PC-9 (cell line): Measurements from ENCODE around the gene C15orf40. TPM values are rescaled to one million over a fixed set of nuclear protein-coding genes. Genes with fewer than 3 reads are reported as not detected.

Experiments
- BruUV-seq: library from RNA; stranded (reverse); fragments of 400-500 nt; replicated peaks from 2 replicates; lab custom pipeline; 2021; lab: Mats Ljungman, UMichigan
- CTCF ChIA-PET: fragments of 300-600 bp; sonication (Branson Sonifier 250); formaldehyde crosslinking; loops from one replicate; lab custom pipeline; 2022; ENCODE audit warnings: antibody characterized with exemption; lab: Charles Lee
- POLR2A ChIA-PET: fragments of 300-600 bp; sonication (Branson Sonifier 250); formaldehyde crosslinking; loops from one replicate; lab custom pipeline; 2022; ENCODE audit warnings: antibody characterized with exemption; ENCODE audit not compliant: unreplicated experiment; lab: Charles Lee
- DNase-seq, 2 experiments: peaks; one replicate each; pipeline versions ENCODE4 v3.0.0 to v3.0.0-alpha.2; 2015 to 2022; ENCODE audit warnings: mixed read lengths in 1 of 2
- H2AFZ ChIP-seq: fragments of 200-600 bp; sonication (generic); 2 replicates; pipeline ENCODE4 v1.8.1; 2017; ENCODE audit warnings: antibody characterized with exemption
- H3F3A ChIP-seq: fragments of 200-600 bp; sonication (generic); 2 replicates; pipeline ENCODE4 v1.8.1; 2017; ENCODE audit warnings: antibody characterized with exemption, mild to moderate bottlenecking, low read depth; ENCODE audit not compliant: insufficient read depth
- H3K27ac ChIP-seq: fragments of 200-600 bp; sonication (generic); 2 replicates; pipeline ENCODE4 v1.6.1; 2016; ENCODE audit warnings: mixed run types
- H3K27me3 ChIP-seq: fragments of 200-600 bp; sonication (generic); 2 replicates; pipeline ENCODE4 v1.6.1; 2016; ENCODE audit warnings: low read depth, mixed run types; ENCODE audit not compliant: insufficient read depth
- H3K36me3 ChIP-seq: fragments of 200-600 bp; sonication (generic); 2 replicates; pipeline ENCODE4 v1.6.1; 2016; ENCODE audit warnings: low read depth, mixed run types
- H3K4me1 ChIP-seq: fragments of 200-600 bp; sonication (generic); replicated peaks from 2 replicates; pipeline ENCODE4 v1.6.1; 2016; ENCODE audit warnings: mixed run types; ENCODE audit not compliant: insufficient read depth
- H3K4me2 ChIP-seq: fragments of 200-600 bp; sonication (generic); 2 replicates; pipeline ENCODE4 v1.6.1; 2017; ENCODE audit warnings: mixed run types
- H3K4me3 ChIP-seq: fragments of 200-600 bp; sonication (generic); 2 replicates; pipeline ENCODE4 v1.6.1; 2016; ENCODE audit warnings: mixed run types
- H3K79me2 ChIP-seq: fragments of 200-600 bp; sonication (generic); 2 replicates; pipeline ENCODE4 v1.6.1; 2017; ENCODE audit warnings: low read depth, mixed run types
- H3K9me2 ChIP-seq: fragments of 200-600 bp; sonication (generic); 2 replicates; pipeline ENCODE4 v1.8.1; 2017; ENCODE audit warnings: mild to moderate bottlenecking; ENCODE audit not compliant: insufficient read depth
- H3K9me3 ChIP-seq: fragments of 200-600 bp; sonication (generic); 2 replicates; pipeline ENCODE4 v1.8.1; 2016; ENCODE audit warnings: low read depth; ENCODE audit not compliant: insufficient read depth
- H4K20me1 ChIP-seq: fragments of 200-600 bp; sonication (generic); 2 replicates; pipeline ENCODE4 v1.8.1; 2017; ENCODE audit not compliant: insufficient read depth
- EZH2 ChIP-seq: fragments of 200-600 bp; sonication (generic); IDR thresholded peaks from 2 replicates; pipeline ENCODE4 v1.8.0; 2017; ENCODE audit warnings: antibody characterized with exemption, low read depth
- intact Hi-C: fragments of 100-400 bp; cut with micrococcal nuclease; formaldehyde crosslinking; loops from one replicate; pipeline ENCODE4 v1.10.0; 2022; ENCODE audit not compliant: unreplicated experiment
- total RNA-seq: library from RNA; stranded (reverse); gene quantifications from 2 replicates; pipeline ENCODE4 v1.2.3, GENCODE V29; 2021
- TF ChIP-seq, protein P1 (sequence below): fragments of 200-600 bp; sonication (generic); conservative IDR thresholded peaks from 2 replicates; pipeline ENCODE4 v1.6.1; 2017; ENCODE audit warnings: mixed run types, antibody characterized with exemption, mild to moderate bottlenecking, moderate library complexity

The C15orf40 gene
- total RNA-seq, 1 experiment from 2014 or later, result 21.2 TPM

DNA sequence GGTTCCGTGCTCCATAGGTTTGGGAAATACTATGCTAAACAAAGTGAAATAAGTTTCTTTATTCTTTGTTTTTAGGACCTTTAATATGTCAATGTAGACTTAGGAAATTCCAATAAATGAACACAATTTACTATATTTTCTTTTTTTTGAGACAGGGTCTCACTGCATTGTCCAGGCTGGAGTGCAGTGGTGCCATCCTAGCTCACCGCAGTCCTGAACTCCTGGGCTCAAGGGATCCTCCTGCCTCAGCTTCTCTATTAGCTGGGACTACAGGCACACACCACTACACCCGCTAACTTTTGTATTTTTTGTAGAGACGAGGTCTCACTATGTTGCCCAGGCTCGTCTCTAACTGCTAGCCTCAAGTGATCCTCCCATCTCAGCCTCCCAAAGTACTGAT lies 46.5 kb downstream of the C15orf40 start:
- POLR2A ChIA-PET, result no interaction called here

GRCh38 chr15:82963471-82964341 lies 47.7 kb downstream of the C15orf40 start:
- ChIA-PET POLR2A (no interaction called here), CTCF (no interaction called here)
- DNase-seq, result no peak
- H3F3A ChIP-seq, result no peaks in the 10 kb centered on the region
- H3K36me3 ChIP-seq, result no peaks in the 10 kb centered on the region
- H3K9me2 ChIP-seq, result no peaks in the 10 kb centered on the region
- no peak overlapping the region for H3K27ac ChIP-seq
- no peaks in the 10 kb centered on the region for H3K9me3 ChIP-seq
- H3K79me2 ChIP-seq, result no peaks in the 10 kb centered on the region
- H4K20me1 ChIP-seq, result no peaks in the 10 kb centered on the region
- no peak for TF ChIP-seq EZH2
- TF ChIP-seq, protein P1, sequence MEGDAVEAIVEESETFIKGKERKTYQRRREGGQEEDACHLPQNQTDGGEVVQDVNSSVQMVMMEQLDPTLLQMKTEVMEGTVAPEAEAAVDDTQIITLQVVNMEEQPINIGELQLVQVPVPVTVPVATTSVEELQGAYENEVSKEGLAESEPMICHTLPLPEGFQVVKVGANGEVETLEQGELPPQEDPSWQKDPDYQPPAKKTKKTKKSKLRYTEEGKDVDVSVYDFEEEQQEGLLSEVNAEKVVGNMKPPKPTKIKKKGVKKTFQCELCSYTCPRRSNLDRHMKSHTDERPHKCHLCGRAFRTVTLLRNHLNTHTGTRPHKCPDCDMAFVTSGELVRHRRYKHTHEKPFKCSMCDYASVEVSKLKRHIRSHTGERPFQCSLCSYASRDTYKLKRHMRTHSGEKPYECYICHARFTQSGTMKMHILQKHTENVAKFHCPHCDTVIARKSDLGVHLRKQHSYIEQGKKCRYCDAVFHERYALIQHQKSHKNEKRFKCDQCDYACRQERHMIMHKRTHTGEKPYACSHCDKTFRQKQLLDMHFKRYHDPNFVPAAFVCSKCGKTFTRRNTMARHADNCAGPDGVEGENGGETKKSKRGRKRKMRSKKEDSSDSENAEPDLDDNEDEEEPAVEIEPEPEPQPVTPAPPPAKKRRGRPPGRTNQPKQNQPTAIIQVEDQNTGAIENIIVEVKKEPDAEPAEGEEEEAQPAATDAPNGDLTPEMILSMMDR, result no peak
- intact Hi-C loops, result no loop called here
- H3K27me3 ChIP-seq, result peaks cover 6% of the 10 kb centered on the region; the same call in 1 of the 2 replicates
- no peak overlapping the region for H2AFZ ChIP-seq
- H3K4me1 ChIP-seq, result no peaks in the 10 kb centered on the region
- BruUV-seq, result no TSS peak
- H3K4me2 ChIP-seq, result no peak overlapping the region
- H3K4me3 ChIP-seq, result no peak overlapping the region

More for the DNA sequence above, 46.5 kb downstream of the C15orf40 start:
- Histone ChIP-seq H3K4me1 (no peaks in the 10 kb centered on the region), H2AFZ (no peak overlapping the region), H4K20me1 (no peaks in the 10 kb centered on the region), H3K4me3 (no peak overlapping the region), H3K27me3 (peaks cover 6% of the 10 kb centered on the region), H3K36me3 (no peaks in the 10 kb centered on the region), H3K4me2 (no peak overlapping the region), H3K27ac (no peak overlapping the region), H3F3A (no peaks in the 10 kb centered on the region), H3K9me3 (no peaks in the 10 kb centered on the region), H3K79me2 (no peaks in the 10 kb centered on the region), H3K9me2 (no peaks in the 10 kb centered on the region)
- CTCF ChIA-PET, result no interaction called here
- DNase-seq, result no peak
- TF ChIP-seq, protein P1, result no peak
- TF ChIP-seq EZH2, result no peak
- intact Hi-C loops, result no loop called here
- no TSS peak for BruUV-seq

GRCh38 chr15:82960766-82961165 lies 50.7 kb downstream of the C15orf40 start:
- Histone ChIP-seq H3K4me2 (no peak overlapping the region), H4K20me1 (no peaks in the 10 kb centered on the region), H2AFZ (no peak overlapping the region), H3K9me2 (no peaks in the 10 kb centered on the region), H3F3A (no peaks in the 10 kb centered on the region), H3K36me3 (no peaks in the 10 kb centered on the region), H3K9me3 (no peaks in the 10 kb centered on the region), H3K4me1 (no peaks in the 10 kb centered on the region), H3K4me3 (no peak overlapping the region), H3K79me2 (no peaks in the 10 kb centered on the region), H3K27me3 (peaks cover 6% of the 10 kb centered on the region; the same call in 1 of the 2 replicates), H3K27ac (no peak overlapping the region)
- no TSS peak for BruUV-seq
- DNase-seq, result no peak
- ChIA-PET CTCF (no interaction called here), POLR2A (no interaction called here)
- TF ChIP-seq, protein P1, result no peak
- TF ChIP-seq EZH2, result no peak
- intact Hi-C loops, result no loop called here
